PC-9 (cell line): ENCODE results near the gene PLEKHF1.

Experiments used
- EZH2 ChIP-seq: fragments of 200-600 bp; sonication (generic); IDR thresholded peaks from 2 replicates; pipeline ENCODE4 v1.8.0; 2017; ENCODE audit warnings: antibody characterized with exemption, low read depth
- TF ChIP-seq, protein P1 (sequence below): fragments of 200-600 bp; sonication (generic); conservative IDR thresholded peaks from 2 replicates; pipeline ENCODE4 v1.6.1; 2017; ENCODE audit warnings: mixed run types, antibody characterized with exemption, mild to moderate bottlenecking, moderate library complexity

DNA sequence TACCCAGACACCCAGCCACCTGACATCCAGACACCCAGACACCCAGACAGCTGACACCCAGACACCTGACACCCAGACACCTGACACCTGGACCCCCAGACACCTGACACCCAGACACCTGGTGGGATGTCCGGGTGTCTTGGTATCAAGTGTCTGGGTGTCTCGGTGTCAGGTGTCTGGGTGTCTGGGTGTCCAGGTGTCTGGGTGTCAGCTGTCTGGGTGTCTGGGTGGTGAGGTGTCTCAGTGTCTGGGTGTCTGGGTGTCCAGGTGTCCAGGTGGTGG lies 31.2 kb downstream of the PLEKHF1 start:
- TF ChIP-seq, protein P1, sequence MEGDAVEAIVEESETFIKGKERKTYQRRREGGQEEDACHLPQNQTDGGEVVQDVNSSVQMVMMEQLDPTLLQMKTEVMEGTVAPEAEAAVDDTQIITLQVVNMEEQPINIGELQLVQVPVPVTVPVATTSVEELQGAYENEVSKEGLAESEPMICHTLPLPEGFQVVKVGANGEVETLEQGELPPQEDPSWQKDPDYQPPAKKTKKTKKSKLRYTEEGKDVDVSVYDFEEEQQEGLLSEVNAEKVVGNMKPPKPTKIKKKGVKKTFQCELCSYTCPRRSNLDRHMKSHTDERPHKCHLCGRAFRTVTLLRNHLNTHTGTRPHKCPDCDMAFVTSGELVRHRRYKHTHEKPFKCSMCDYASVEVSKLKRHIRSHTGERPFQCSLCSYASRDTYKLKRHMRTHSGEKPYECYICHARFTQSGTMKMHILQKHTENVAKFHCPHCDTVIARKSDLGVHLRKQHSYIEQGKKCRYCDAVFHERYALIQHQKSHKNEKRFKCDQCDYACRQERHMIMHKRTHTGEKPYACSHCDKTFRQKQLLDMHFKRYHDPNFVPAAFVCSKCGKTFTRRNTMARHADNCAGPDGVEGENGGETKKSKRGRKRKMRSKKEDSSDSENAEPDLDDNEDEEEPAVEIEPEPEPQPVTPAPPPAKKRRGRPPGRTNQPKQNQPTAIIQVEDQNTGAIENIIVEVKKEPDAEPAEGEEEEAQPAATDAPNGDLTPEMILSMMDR: no peak
- TF ChIP-seq EZH2: no peak
